ENCODE data around the gene MYRF. TPM values are rescaled to one million over a fixed set of nuclear protein-coding genes. Genes with fewer than 3 reads are reported as not detected.
A peak's percentile ranks its signal among the peaks of the same experiment; 100 is the strongest.

Gene MYRF
- total RNA-seq, 2 experiments from 2014 or later = 2.8 to 2.9 TPM

DNA sequence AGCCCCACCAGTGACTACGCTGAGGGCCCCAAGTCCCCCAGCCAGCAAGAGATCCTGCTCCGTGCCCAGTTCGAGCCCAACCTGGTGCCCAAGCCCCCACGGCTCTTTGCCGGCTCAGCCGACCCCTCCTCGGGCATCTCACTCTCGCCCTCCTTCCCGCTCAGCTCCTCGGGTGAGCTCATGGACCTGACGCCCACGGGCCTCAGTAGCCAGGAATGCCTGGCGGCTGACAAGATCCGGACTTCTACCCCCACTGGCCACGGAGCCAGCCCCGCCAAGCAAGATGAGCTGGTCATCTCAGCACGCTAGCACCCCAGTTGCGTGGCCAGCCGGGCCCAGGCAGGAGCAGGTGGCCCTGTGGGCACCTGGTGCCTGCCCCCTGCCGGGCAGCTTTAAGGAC is 8.3 kb upstream of the MYRF start:
- POLR2A ChIA-PET = interaction anchor here (0.7 kb wide), 1 partner anchor 48 kb away, joined by 3 read pairs; the partner anchor contains the start of genes FEN1 and TMEM258
- Mint-ChIP-seq H3K4me3 (no peak overlapping the region), H3K36me3 (ENCODE audit: low read depth) (no peaks in the 10 kb centered on the region), H3K4me1 (ENCODE audit: low read depth) (no peaks in the 10 kb centered on the region), H3K9me3 (ENCODE audit: insufficient read depth) (no peaks in the 10 kb centered on the region), H3K27me3 (ENCODE audit: low read depth) (no peaks in the 10 kb centered on the region), H3K27ac (no peak overlapping the region)
- CTCF ChIA-PET = interaction anchor here (0.9 to 1.4 kb wide), 2 partner anchors 11 to 44 kb away, joined by 3 to 7 read pairs; no protein-coding TSS in a partner anchor
- no peak for ATAC-seq
- no peak for DNase-seq

DNA sequence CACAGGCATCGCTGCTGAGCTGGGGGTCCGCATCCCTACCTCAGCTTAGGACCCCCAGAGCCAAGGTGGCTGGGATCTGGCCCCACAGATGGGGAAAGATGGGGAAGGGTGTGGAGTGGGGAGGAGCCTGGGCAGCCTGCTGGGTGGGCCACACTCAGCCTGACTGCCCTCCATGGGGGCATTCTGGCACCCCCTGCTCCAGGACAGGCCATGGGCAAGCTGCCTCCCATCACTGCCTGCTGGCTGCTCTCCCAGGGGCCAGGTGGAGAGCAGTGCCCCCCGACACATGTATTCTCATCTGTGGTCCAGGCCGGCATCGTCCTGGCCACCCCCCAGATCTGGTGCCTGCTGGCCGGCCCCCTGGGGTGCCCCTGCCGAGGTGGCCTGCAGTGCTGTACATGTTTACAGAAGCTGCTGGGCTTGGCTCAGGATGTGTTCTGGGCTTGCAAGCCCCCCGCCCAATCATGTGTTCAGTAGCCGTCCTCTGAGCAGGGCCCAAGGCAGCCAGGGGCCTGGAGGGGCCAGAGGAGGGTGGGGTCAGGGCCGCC is 7.8 kb upstream of the MYRF start:
- DNase-seq (no peak), ATAC-seq (no peak)
- ChIA-PET CTCF (interaction anchor here (0.9 to 1.4 kb wide), 2 partner anchors 11 to 44 kb away, joined by 3 to 7 read pairs; no protein-coding TSS in a partner anchor), POLR2A (interaction anchor here (0.7 kb wide), 1 partner anchor 48 kb away, joined by 3 read pairs; the partner anchor contains the start of genes FEN1 and TMEM258)
- Mint-ChIP-seq H3K36me3 (ENCODE audit: low read depth) (no peaks in the 10 kb centered on the region), H3K27me3 (ENCODE audit: low read depth) (peaks cover 4% of the 10 kb centered on the region), H3K27ac (no peak overlapping the region), H3K4me1 (ENCODE audit: low read depth) (no peaks in the 10 kb centered on the region), H3K9me3 (ENCODE audit: insufficient read depth) (no peaks in the 10 kb centered on the region), H3K4me3 (no peak overlapping the region)

DNA sequence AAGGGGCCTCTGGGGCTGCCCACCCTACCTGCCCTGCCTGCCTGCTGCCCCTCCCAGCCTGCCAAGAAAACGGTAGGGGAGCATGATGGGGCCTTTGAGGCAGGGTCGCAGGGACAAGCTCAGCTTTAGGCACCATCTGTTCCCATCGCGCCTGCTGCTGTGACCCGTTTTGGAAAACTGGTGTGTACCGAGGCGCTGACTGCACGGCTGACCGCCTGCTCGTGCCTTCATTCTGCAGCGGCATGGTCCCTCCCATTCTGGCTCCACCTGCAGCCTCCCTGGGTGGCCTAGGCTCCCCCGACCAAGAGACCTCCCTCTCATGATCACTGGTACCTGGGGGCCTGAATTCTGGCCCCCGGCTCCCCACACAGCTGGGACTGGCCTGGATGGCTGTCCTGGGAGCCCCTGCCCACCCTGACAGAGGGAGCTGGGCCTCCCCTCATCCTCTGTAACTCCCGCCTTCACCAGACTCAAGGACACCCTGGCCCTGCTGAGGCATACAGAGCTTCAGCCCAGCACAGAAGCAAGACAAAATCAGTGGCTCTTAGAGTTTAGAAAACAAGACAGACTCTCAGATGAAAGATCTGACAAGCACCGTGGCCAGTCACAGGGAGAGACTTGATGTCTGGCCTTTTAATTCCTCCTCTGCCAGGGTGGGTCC is 6.5 kb upstream of the MYRF start:
- Mint-ChIP-seq H3K9me3 (ENCODE audit: insufficient read depth) (no peaks in the 10 kb centered on the region), H3K36me3 (ENCODE audit: low read depth) (no peaks in the 10 kb centered on the region), H3K4me3 (no peak overlapping the region), H3K4me1 (ENCODE audit: low read depth) (no peaks in the 10 kb centered on the region), H3K27me3 (ENCODE audit: low read depth) (peaks cover 7% of the 10 kb centered on the region), H3K27ac (no peak overlapping the region)
- DNase-seq = no peak
- ATAC-seq = no peak
- POLR2A ChIA-PET = no interaction called here
- CTCF ChIA-PET = interaction anchor here (1.9 to 2.4 kb wide), 2 partner anchors 42 to 51 kb away, joined by 9 to 11 read pairs; no protein-coding TSS in a partner anchor

DNA sequence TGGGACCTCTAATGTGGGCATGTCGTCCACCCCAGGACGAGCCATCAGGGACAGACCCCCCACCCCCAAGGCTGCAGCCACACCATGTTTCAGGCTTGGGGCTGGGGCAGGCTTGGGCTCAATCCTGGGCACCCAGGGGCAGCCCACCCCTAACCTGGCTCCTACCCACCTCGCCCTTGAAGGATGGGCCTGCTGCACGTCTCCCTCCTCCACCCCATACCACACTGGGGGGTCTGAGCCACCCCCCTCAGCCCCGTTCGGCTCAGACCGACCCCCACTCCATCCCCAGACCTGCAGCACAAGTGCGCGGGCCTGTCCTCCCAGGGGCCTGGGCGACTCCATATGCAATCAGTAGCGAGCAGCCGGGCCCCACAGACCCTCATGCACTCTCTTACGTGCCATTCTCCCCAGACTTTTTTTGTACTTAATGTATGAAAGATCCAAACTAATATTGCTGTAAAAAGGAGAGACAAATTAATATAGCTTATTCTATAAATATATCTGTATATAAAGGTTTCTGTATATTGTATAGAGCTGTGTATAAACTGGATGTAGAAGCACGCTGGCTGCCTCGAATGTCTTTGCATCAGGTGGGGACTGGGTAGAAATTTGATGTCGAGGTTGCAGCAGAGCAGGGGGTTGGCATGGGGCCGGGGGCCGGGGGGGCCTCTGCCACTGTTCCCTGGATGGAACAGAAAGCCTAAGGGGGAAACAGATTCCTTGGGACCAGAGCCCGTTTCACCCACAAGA is 5.8 kb upstream of the MYRF start:
- no peaks in the 10 kb centered on the region for H3K36me3 Mint-ChIP-seq (ENCODE audit: low read depth)
- DNase-seq (no peak), ATAC-seq (no peak)
- peaks cover 11% of the 10 kb centered on the region for H3K27me3 Mint-ChIP-seq (ENCODE audit: low read depth)
- ChIA-PET CTCF (interaction anchor here (0.8 to 2.4 kb wide), 13 partner anchors 12 to 564 kb away, joined by 3 to 12 read pairs (median 4); partner anchors contain the start of genes FEN1 and TMEM258), POLR2A (no interaction called here)
- H3K4me3 Mint-ChIP-seq = no peak overlapping the region
- no peaks in the 10 kb centered on the region for H3K4me1 Mint-ChIP-seq (ENCODE audit: low read depth)
- H3K27ac Mint-ChIP-seq = no peak overlapping the region
- H3K9me3 Mint-ChIP-seq (ENCODE audit: insufficient read depth) = no peaks in the 10 kb centered on the region

DNA sequence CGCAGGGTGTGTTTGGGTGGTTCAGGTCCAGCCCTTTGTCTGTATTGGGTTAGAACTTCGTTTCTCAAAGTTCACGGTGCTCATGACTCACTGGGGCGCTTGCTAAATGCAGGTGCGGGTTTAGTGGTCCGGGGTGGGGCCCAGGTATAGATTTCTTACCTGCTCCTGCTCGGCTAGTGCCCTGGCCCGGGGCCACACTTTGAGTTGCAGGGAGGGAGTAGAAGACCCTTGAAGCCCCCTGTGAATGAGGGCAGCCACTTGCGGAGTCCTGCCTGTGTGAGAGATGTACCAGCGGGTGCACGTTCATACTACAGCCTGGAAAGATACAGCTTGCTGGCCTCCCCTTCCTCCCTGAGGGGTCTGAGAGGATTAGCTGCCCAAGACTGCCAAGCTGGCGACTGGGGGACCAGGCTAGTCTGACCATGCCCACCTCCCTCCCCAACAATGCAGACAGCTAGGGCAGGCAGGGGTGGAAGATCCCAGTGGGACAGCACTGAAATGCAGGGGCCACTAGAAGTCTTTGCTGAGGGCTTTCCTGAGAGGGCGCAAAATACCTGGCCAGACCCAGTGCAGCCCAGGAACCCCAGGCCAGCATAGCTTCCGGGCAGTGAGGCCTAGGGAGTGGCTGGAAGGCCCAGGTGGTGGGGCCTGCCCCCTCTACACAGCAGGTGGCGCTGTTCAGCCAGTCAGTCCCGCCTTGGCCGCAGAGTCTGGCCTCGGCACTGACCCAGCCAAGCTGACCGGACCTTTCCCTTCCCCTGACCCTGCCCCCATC is 5.1 kb upstream of the MYRF start:
- no peak overlapping the region for H3K4me3 Mint-ChIP-seq
- peaks cover 13% of the 10 kb centered on the region for H3K27me3 Mint-ChIP-seq (ENCODE audit: low read depth)
- ATAC-seq (peak; percentile 54), DNase-seq (peak; percentile 62)
- H3K9me3 Mint-ChIP-seq (ENCODE audit: insufficient read depth) = no peaks in the 10 kb centered on the region
- CTCF ChIA-PET = interaction anchor here (0.8 to 2.5 kb wide), 19 partner anchors 9 to 564 kb away, joined by 3 to 12 read pairs (median 4); partner anchors contain the start of genes FEN1 and TMEM258
- no peak overlapping the region for H3K27ac Mint-ChIP-seq
- POLR2A ChIA-PET = no interaction called here
- no peaks in the 10 kb centered on the region for H3K36me3 Mint-ChIP-seq (ENCODE audit: low read depth)
- H3K4me1 Mint-ChIP-seq (ENCODE audit: low read depth) = no peaks in the 10 kb centered on the region

DNA sequence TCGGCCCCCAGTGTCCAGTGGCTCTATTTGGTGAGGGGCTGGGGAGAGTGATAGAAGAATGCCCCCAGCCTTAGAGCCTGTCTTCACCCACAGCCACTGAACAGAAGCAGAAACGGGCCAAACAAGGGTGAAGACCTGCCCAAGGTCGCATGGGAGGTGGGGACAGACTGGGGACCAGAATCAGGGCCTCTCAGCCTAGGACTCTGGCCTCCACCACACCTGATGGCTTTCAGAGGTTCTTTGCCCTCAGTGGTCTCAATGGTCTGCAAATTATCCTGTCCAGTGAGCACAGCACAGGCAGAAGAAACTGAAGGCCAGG is 4.5 kb upstream of the MYRF start:
- Mint-ChIP-seq H3K27ac (no peak overlapping the region), H3K36me3 (ENCODE audit: low read depth) (no peaks in the 10 kb centered on the region), H3K4me1 (ENCODE audit: low read depth) (peaks cover 1% of the 10 kb centered on the region), H3K4me3 (no peak overlapping the region), H3K9me3 (ENCODE audit: insufficient read depth) (no peaks in the 10 kb centered on the region), H3K27me3 (ENCODE audit: low read depth) (peaks cover 14% of the 10 kb centered on the region)
- ChIA-PET POLR2A (no interaction called here), CTCF (interaction anchor here (0.8 to 2.5 kb wide), 16 partner anchors 9 to 67 kb away, joined by 3 to 12 read pairs (median 5); partner anchors contain the start of genes FEN1 and TMEM258)
- ATAC-seq (no peak), DNase-seq (no peak)

DNA sequence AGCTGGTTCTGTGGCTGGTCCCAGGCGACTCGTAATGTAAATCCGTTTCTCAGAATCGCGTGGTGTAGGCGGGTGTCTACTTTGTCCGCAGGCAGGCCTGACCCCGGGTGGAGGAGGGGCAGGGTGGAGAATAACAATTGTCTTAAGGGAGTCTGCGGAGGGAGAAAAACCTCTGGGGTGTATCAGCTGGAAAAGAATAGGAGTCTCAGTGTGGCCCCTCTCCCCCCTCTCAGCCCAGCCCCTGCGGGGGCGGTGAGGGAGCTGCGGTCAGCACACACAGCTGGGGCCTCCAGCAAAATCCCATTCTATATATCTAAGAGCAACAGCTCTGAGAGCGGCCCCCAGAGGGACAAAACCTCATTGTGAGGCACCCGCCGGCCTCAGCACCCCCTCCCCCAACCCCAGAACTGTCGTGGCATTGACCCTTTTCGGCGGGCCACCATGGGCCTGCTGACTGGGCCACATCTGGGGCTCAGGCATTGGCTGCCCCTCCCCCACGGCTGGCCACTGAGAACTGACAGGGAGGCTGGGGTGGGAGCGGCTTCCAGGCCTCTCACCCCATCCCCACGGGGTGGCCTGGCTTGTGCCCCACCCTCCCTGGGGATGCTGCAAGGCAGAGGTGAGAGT is 2.7 kb upstream of the MYRF start:
- H3K27me3 Mint-ChIP-seq (ENCODE audit: low read depth) = peaks cover 25% of the 10 kb centered on the region
- no peak overlapping the region for H3K27ac Mint-ChIP-seq
- ATAC-seq (no peak), DNase-seq (no peak)
- ChIA-PET POLR2A (no interaction called here), CTCF (interaction anchor here (0.9 to 3.1 kb wide), 7 partner anchors 16 to 358 kb away, joined by 3 to 16 read pairs (median 4); partner anchors contain the start of genes FEN1 and TMEM258)
- H3K36me3 Mint-ChIP-seq (ENCODE audit: low read depth) = no peaks in the 10 kb centered on the region
- no peak overlapping the region for H3K4me3 Mint-ChIP-seq
- no peaks in the 10 kb centered on the region for H3K9me3 Mint-ChIP-seq (ENCODE audit: insufficient read depth)
- H3K4me1 Mint-ChIP-seq (ENCODE audit: low read depth) = peaks cover 7% of the 10 kb centered on the region

DNA sequence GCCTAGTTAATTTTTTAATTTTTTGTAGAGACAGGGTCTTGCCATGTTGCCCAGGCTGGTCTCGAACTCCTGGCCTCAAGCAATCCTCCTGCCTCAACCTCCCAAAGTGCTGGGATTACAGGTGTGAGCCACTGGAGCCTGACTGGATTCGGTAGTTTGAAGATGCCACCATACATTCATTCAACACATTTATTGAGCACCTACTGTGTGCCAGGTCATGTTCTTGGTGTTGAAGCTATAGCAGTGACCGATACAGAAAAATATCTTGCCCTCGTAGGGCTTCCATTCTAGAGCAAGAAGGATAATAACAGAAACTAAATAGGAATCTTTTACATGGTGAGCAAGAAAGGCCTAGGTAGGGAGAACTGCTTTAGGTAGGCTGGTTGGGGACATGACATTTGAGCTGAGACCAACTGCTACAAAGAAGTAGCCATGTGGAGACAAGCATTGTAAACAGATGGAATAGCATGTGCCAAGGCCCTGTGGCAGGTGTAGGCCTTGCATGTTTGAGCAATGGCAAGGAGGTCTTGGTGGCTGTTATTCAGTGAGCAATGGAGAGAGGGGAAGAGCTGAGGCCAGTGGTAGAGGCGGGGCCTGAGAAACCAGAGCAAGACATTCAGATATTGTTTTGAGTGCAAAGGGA is 1.7 kb upstream of the MYRF start:
- no peaks in the 10 kb centered on the region for H3K9me3 Mint-ChIP-seq (ENCODE audit: insufficient read depth)

DNA sequence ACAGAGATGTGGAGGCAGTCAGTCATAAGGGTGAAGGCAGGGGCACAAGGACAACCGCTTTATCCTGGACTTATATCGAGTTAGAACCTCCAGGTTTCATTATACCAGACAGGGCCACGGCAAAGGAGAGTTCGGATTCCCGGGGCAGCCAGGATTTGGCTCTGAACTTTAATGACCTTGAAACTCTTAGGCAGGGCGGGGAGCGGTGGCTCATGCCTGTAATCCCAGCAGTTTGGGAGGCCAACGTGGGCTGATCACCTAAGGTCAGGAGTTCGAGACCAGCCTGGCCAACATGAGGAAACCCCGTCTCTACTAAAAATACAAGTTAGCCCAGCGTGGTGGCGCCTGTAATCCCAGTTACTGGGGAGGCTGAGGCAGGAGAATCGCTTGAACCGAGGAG is 1.1 kb upstream of the MYRF start:
- Mint-ChIP-seq H3K27me3 (ENCODE audit: low read depth) (peaks cover 25% of the 10 kb centered on the region), H3K27ac (no peak overlapping the region), H3K4me1 (ENCODE audit: low read depth) (peaks cover 19% of the 10 kb centered on the region), H3K4me3 (no peak overlapping the region), H3K9me3 (ENCODE audit: insufficient read depth) (no peaks in the 10 kb centered on the region), H3K36me3 (ENCODE audit: low read depth) (no peaks in the 10 kb centered on the region)
- CTCF ChIA-PET = interaction anchor here (1.2 to 3.1 kb wide), 3 partner anchors 24 to 86 kb away, joined by 3 to 16 read pairs (median 5); no protein-coding TSS in a partner anchor
- no peak for DNase-seq
- no peak for ATAC-seq
- POLR2A ChIA-PET = no interaction called here

More for the DNA sequence above, 1.7 kb upstream of the MYRF start:
- DNase-seq (no peak), ATAC-seq (no peak)
- Mint-ChIP-seq H3K4me3 (no peak overlapping the region), H3K27ac (no peak overlapping the region), H3K27me3 (ENCODE audit: low read depth) (peaks cover 25% of the 10 kb centered on the region), H3K36me3 (ENCODE audit: low read depth) (no peaks in the 10 kb centered on the region), H3K4me1 (ENCODE audit: low read depth) (peaks cover 13% of the 10 kb centered on the region)
- POLR2A ChIA-PET = no interaction called here
- CTCF ChIA-PET = interaction anchor here (0.6 to 3.1 kb wide), 5 partner anchors 17 to 85 kb away, joined by 3 to 16 read pairs (median 5); no protein-coding TSS in a partner anchor

DNA sequence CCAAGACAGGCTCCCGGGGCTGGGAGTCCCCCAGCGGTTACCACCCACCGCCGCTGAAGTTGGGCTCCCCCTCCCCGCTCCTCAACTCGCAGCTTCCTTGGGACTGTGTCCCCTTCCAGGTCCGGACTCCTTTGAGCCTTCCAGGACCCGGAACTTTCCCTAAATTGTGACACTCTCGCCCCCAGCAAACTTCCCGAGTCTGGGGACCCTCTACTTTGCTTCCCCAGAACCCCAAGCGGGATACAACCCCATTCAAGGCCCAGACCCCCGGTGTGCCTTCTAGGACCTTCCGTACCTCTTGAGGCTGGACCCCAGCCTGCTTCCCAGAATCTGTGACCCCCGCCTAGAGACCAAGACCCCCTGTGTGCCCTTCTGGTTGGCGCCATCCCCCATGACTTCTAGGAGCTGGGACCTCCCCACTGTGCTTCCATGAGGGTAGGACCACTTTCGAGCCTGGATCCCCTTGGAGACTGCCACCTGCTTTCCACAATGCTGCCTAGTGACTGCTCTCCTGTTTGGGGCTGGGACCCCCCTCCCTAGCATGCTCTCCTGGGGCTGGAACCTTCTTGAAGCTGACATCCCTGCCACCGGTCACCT is 587 bp downstream of the MYRF start:
- H3K27ac Mint-ChIP-seq = no peak overlapping the region
- H3K4me3 Mint-ChIP-seq = peak overlapping the region; percentile 58
- no peak for ATAC-seq
- ChIA-PET CTCF (interaction anchor here (0.9 to 1.3 kb wide), 3 partner anchors 29 to 39 kb away, joined by 3 read pairs; no protein-coding TSS in a partner anchor), POLR2A (interaction anchor here (0.8 kb wide), 1 partner anchor 40 kb away, joined by 3 read pairs; the partner anchor contains the start of gene FEN1)
- peaks cover 25% of the 10 kb centered on the region for H3K27me3 Mint-ChIP-seq (ENCODE audit: low read depth)
- H3K4me1 Mint-ChIP-seq (ENCODE audit: low read depth) = peaks cover 29% of the 10 kb centered on the region
- H3K36me3 Mint-ChIP-seq (ENCODE audit: low read depth) = no peaks in the 10 kb centered on the region
- no peaks in the 10 kb centered on the region for H3K9me3 Mint-ChIP-seq (ENCODE audit: insufficient read depth)
- DNase-seq = no peak
